Right atrium auricular region (tissue), 2 donors: ENCODE measurements around the gene SNPH. TPM values are rescaled to one million over a fixed set of nuclear protein-coding genes. Genes with fewer than 3 reads are reported as not detected.

Experiments
- DNase-seq: peaks from one replicate; pipeline ENCODE4 v3.0.0-alpha.2; 2019; ENCODE audit warnings: low spot score
- H3K27ac ChIP-seq, 2 donors: fragments of 200-600 bp; sonication (generic); 1 replicate in 1 of 2; 2 replicates in 1 of 2; pipeline ENCODE4 v1.5.1; 2016 to 2019
- H3K27me3 ChIP-seq, 2 donors: fragments of 200-600 bp; sonication (generic); one replicate each; pipeline versions ENCODE4 v1.5.1 to v1.6.0; 2017 to 2019
- H3K36me3 ChIP-seq: fragments of 200-600 bp; sonication (generic); one replicate; pipeline ENCODE4 v1.5.1; 2016
- H3K4me1 ChIP-seq, 2 donors: fragments of 200-600 bp; sonication (generic); one replicate each; pipeline versions ENCODE4 v1.5.1 to v1.6.0; 2017 to 2019
- H3K4me3 ChIP-seq, 2 donors: fragments of 200-600 bp; sonication (generic); 1 replicate in 1 of 2; 2 replicates in 1 of 2; pipeline ENCODE4 v1.5.1; 2017 to 2019; ENCODE audit warnings: mild to moderate bottlenecking in 1 of 2, moderate library complexity in 1 of 2
- H3K9me3 ChIP-seq, 2 donors: fragments of 200-600 bp; sonication (generic); one replicate each; pipeline ENCODE4 v1.5.1; 2019
- CTCF ChIP-seq, 2 donors: fragments of 200-600 bp; sonication (generic); IDR thresholded peaks; one replicate each; pipeline ENCODE4 v1.5.1; 2019; ENCODE audit warnings: antibody characterized with exemption in 2 of 2
- total RNA-seq, 2 donors: library from RNA; depleted of rRNA; stranded (reverse); fragments of >200 nt; gene quantifications; one replicate each; pipeline ENCODE4 v1.1.0, GENCODE V29; 2016

SNPH gene
- total RNA-seq, 2 donors from 2014 or later = 5.0 to 10.1 TPM

- Histone ChIP-seq H3K4me1 (no peaks in the 10 kb centered on the region), H3K27ac (no peak overlapping the region), H3K36me3 (peaks cover 5% of the 10 kb centered on the region), H3K27me3 (no peaks in the 10 kb centered on the region), H3K9me3 (peaks cover 0 to 10% of the 10 kb centered on the region in 2 donors), H3K4me3 (no peak overlapping the region)
- no peak for DNase-seq
- no peak for TF ChIP-seq CTCF (IDR thresholded peaks at IDR 0.05)
Measured at GRCh38 chr20:1346315-1346969, 80.3 kb downstream of the SNPH start.

- H3K4me1 ChIP-seq = no peaks in the 10 kb centered on the region
- H3K9me3 ChIP-seq = peaks cover 0 to 3% of the 10 kb centered on the region in 2 donors
- H3K27me3 ChIP-seq = no peaks in the 10 kb centered on the region
- DNase-seq = no peak
- TF ChIP-seq CTCF (IDR thresholded peaks at IDR 0.05) = no peak
- no peak overlapping the region for H3K27ac ChIP-seq
- peaks cover 10% of the 10 kb centered on the region for H3K36me3 ChIP-seq
- H3K4me3 ChIP-seq = no peak overlapping the region
Measured at GRCh38 chr20:1353956-1354355, 87.9 kb downstream of the SNPH start.

GRCh38 chr20:1357921-1358671 is 92.0 kb downstream of the SNPH start:
- H3K4me3 ChIP-seq = no peak overlapping the region
- TF ChIP-seq CTCF (IDR thresholded peaks at IDR 0.05) = no peak
- no peaks in the 10 kb centered on the region for H3K27me3 ChIP-seq
- no peaks in the 10 kb centered on the region for H3K9me3 ChIP-seq
- no peaks in the 10 kb centered on the region for H3K4me1 ChIP-seq
- no peak overlapping the region for H3K27ac ChIP-seq
- peaks cover 18% of the 10 kb centered on the region for H3K36me3 ChIP-seq
- DNase-seq = no peak

Other genes starting within 250 kb of the SNPH start
- 100 to 1,000 TPM in 1 of 2 donors, 10 to 100 TPM in 1; 88.6 to 116 TPM for gene PSMF1, start 147.7 kb upstream of the SNPH start, total RNA-seq
- gene TMEM74B, start 81.3 kb upstream of the SNPH start, total RNA-seq = 1 to 10 TPM in 1 of 2 donors, under 1 TPM in 1; 0.83 to 4.6 TPM
- gene C20orf202, start 62.8 kb upstream of the SNPH start, total RNA-seq = under 1 TPM in 1 of 2 donors, not detected in 1; 0.20 TPM
- gene RAD21L1, start 40.2 kb upstream of the SNPH start, total RNA-seq = not detected
- gene SDCBP2, start 62.8 kb downstream of the SNPH start, total RNA-seq = 1 to 10 TPM; 2.9 to 3.9 TPM
- gene FKBP1A, start 126.8 kb downstream of the SNPH start, total RNA-seq = 10 to 100 TPM; 73.5 to 98.7 TPM
- 10 to 100 TPM; 28.5 to 34.3 TPM for gene NSFL1C, start 200.6 kb downstream of the SNPH start, total RNA-seq
- gene SIRPB2, start 225.1 kb downstream of the SNPH start, total RNA-seq = 1 to 10 TPM; 2.6 to 4.4 TPM